Measurements from ENCODE around the gene BEND7. TPM values are rescaled to one million over a fixed set of nuclear protein-coding genes. Genes with fewer than 3 reads are reported as not detected.

BEND7 gene
- total and polyA plus RNA-seq, 2 donors (not counting 3 experiments of a cell fraction or from before 2014, with no cell fraction given): 7.3 to 31.7 TPM

DNA sequence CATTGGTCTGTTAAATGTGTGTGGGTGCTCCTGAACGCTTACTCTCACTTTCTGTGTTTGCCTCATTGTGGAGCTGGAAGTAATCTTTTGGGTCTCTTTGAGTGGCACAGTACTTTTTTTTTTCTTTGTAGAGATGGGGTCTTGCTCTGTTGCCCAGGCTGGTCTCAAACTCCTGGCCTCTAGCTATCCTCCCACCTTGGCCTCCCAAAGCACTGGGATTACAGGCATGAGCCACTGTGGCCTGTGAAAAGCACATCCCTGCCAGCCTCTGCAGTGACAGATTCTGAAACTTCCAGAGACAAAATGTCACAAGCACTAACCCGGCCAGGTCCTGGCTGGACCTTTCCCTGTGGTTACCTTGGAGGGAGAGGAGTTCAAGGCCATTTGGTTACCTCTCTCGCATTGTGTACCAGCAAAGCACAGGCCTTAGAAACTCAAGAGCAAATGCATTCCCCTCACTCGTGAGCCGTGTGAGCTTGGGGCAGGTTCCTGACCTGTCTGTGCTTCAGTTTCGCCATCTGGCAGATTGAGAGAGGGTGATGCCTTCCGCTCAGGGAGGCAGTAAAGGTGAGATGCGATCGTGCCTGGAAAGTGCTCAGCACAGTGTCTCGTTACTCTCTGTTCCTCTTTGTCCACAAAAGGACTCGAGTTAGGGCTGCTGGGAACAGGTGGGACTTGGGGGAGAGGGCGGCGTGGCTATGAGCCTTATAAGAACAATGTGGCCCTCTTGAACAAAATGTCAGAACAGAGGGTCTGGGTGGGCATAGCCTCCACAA lies 108.1 kb downstream of the BEND7 start:
- no peak overlapping the region for H3K9ac ChIP-seq (replicated peaks; ENCODE audit: extremely low read depth, insufficient read depth, low read length)
- no peaks in the 10 kb centered on the region for H3K9me1 ChIP-seq (replicated peaks; ENCODE audit: control insufficient read depth, extremely low read depth, insufficient read depth, low read length)
- TF ChIP-seq JUN (IDR thresholded peaks at IDR 0.05; ENCODE audit: borderline replicate concordance, insufficient read depth, insufficient read length, low read depth) (no peak), POLR2AphosphoS5 (IDR thresholded peaks at IDR 0.05; ENCODE audit: insufficient read depth, low read depth, low read length) (no peak), MYC (IDR thresholded peaks at IDR 0.05; ENCODE audit: low read depth, low read length) (no peak), FOS (IDR thresholded peaks at IDR 0.05; ENCODE audit: borderline replicate concordance, insufficient read depth, low read length) (no peak), GATA2 (IDR thresholded peaks at IDR 0.05; ENCODE audit: insufficient read depth, insufficient read length, low read depth, low read length) (no peak)
- BruUV-seq (replicated peaks): no TSS peak
- H3K79me2 ChIP-seq (ENCODE audit: control insufficient read depth, insufficient read depth, low read length): no peaks in the 10 kb centered on the region
- no peaks in the 10 kb centered on the region for H3K4me1 ChIP-seq (ENCODE audit: control insufficient read depth, extremely low read depth, insufficient read depth, low read length)
- CTCF ChIA-PET: interaction anchor here (1.6 to 2.1 kb wide), 3 partner anchors 8 to 116 kb away, joined by 3 to 6 read pairs (median 3); no protein-coding TSS in a partner anchor
- H3K4me2 ChIP-seq (ENCODE audit: insufficient read depth, low read length): no peak overlapping the region
- H2AFZ ChIP-seq (ENCODE audit: low read depth, low read length): no peak overlapping the region
- intact Hi-C loops (cut with micrococcal nuclease): no loop called here
- no peaks in the 10 kb centered on the region for H3K9me3 ChIP-seq (replicated peaks; ENCODE audit: control insufficient read depth, insufficient read depth, low read length)
- H3K36me3 ChIP-seq (ENCODE audit: control insufficient read depth in 2 of 2, extremely low read depth in 1 of 2, insufficient read depth in 2 of 2, low read length in 2 of 2): no peaks in the 10 kb centered on the region
- H4K20me1 ChIP-seq (replicated peaks; ENCODE audit: control insufficient read depth, extremely low read depth, insufficient read depth, low read length): no peaks in the 10 kb centered on the region
- H3K27ac ChIP-seq (ENCODE audit: insufficient read depth, low read depth, low read length): no peak overlapping the region
- POLR2A ChIA-PET: no interaction called here
- no peak overlapping the region for H3K4me3 ChIP-seq (replicated peaks in 1 of 3; ENCODE audit: insufficient read depth in 1 of 3, low read depth in 1 of 3, low read length in 3 of 3)
- dilution Hi-C loops (cut with MboI; ENCODE audit: extremely low pct_ligation_motif_present, low sequenced_read_pairs): no loop called here
- DNase-seq (ENCODE audit: low read depth, low spot score): no peak
- FAIRE-seq: no peak
- peaks cover 6 to 14% of the 10 kb centered on the region in 2 experiments for H3K27me3 ChIP-seq (ENCODE audit: control insufficient read depth in 2 of 2, insufficient read depth in 2 of 2, low read length in 2 of 2)

GRCh38 chr10:13417459-13418126 lies 111.2 kb downstream of the BEND7 start:
- no TSS peak for BruUV-seq (replicated peaks)
- no peak overlapping the region for H3K4me2 ChIP-seq (ENCODE audit: insufficient read depth, low read length)
- intact Hi-C loops (cut with micrococcal nuclease) (no loop called here), dilution Hi-C loops (cut with MboI; ENCODE audit: extremely low pct_ligation_motif_present, low sequenced_read_pairs) (no loop called here)
- no peaks in the 10 kb centered on the region for H3K4me1 ChIP-seq (ENCODE audit: control insufficient read depth, extremely low read depth, insufficient read depth, low read length)
- no peak for FAIRE-seq
- CTCF ChIA-PET: no interaction called here
- no peak overlapping the region for H3K9ac ChIP-seq (replicated peaks; ENCODE audit: extremely low read depth, insufficient read depth, low read length)
- no peaks in the 10 kb centered on the region for H3K9me1 ChIP-seq (replicated peaks; ENCODE audit: control insufficient read depth, extremely low read depth, insufficient read depth, low read length)
- H3K36me3 ChIP-seq (ENCODE audit: control insufficient read depth in 2 of 2, extremely low read depth in 1 of 2, insufficient read depth in 2 of 2, low read length in 2 of 2): no peaks in the 10 kb centered on the region
- peaks cover 5 to 8% of the 10 kb centered on the region in 2 experiments for H3K27me3 ChIP-seq (ENCODE audit: control insufficient read depth in 2 of 2, insufficient read depth in 2 of 2, low read length in 2 of 2)
- TF ChIP-seq GATA2 (IDR thresholded peaks at IDR 0.05; ENCODE audit: insufficient read depth, insufficient read length, low read depth, low read length) (no peak), POLR2A (IDR thresholded peaks at IDR 0.05; ENCODE audit: low read depth, low read length) (no peak), JUN (IDR thresholded peaks at IDR 0.05; ENCODE audit: borderline replicate concordance, insufficient read depth, insufficient read length, low read depth) (no peak), MYC (IDR thresholded peaks at IDR 0.05; ENCODE audit: low read depth, low read length) (no peak), FOS (IDR thresholded peaks at IDR 0.05; ENCODE audit: borderline replicate concordance, insufficient read depth, low read length) (no peak), POLR2AphosphoS5 (IDR thresholded peaks at IDR 0.05; ENCODE audit: insufficient read depth, low read depth, low read length) (no peak), CTCF (IDR thresholded peaks at IDR 0.05; ENCODE audit: extremely low read depth in 1 of 2, insufficient read depth in 1 of 2, low read depth in 1 of 2, low read length in 2 of 2) (no peak)
- TF ChIP-seq, protein P1, sequence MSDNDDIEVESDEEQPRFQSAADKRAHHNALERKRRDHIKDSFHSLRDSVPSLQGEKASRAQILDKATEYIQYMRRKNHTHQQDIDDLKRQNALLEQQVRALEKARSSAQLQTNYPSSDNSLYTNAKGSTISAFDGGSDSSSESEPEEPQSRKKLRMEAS (IDR thresholded peaks at IDR 0.05; ENCODE audit: insufficient read depth, insufficient read length): no peak
- H3K4me3 ChIP-seq (replicated peaks in 1 of 3; ENCODE audit: insufficient read depth in 1 of 3, low read depth in 1 of 3, low read length in 3 of 3): no peak overlapping the region
- no peaks in the 10 kb centered on the region for H3K79me2 ChIP-seq (ENCODE audit: control insufficient read depth, insufficient read depth, low read length)
- no peaks in the 10 kb centered on the region for H3K9me3 ChIP-seq (replicated peaks; ENCODE audit: control insufficient read depth, insufficient read depth, low read length)
- H4K20me1 ChIP-seq (replicated peaks; ENCODE audit: control insufficient read depth, extremely low read depth, insufficient read depth, low read length): no peaks in the 10 kb centered on the region
- POLR2A ChIA-PET: no interaction called here
- H3K27ac ChIP-seq (ENCODE audit: insufficient read depth, low read depth, low read length): no peak overlapping the region
- DNase-seq (ENCODE audit: low read depth, low spot score): no peak
- no peak overlapping the region for H2AFZ ChIP-seq (ENCODE audit: low read depth, low read length)
